Measurements from ENCODE around the gene MCM5.
A peak's percentile ranks its signal among the peaks of the same experiment; 100 is the strongest.

Gene MCM5

DNA sequence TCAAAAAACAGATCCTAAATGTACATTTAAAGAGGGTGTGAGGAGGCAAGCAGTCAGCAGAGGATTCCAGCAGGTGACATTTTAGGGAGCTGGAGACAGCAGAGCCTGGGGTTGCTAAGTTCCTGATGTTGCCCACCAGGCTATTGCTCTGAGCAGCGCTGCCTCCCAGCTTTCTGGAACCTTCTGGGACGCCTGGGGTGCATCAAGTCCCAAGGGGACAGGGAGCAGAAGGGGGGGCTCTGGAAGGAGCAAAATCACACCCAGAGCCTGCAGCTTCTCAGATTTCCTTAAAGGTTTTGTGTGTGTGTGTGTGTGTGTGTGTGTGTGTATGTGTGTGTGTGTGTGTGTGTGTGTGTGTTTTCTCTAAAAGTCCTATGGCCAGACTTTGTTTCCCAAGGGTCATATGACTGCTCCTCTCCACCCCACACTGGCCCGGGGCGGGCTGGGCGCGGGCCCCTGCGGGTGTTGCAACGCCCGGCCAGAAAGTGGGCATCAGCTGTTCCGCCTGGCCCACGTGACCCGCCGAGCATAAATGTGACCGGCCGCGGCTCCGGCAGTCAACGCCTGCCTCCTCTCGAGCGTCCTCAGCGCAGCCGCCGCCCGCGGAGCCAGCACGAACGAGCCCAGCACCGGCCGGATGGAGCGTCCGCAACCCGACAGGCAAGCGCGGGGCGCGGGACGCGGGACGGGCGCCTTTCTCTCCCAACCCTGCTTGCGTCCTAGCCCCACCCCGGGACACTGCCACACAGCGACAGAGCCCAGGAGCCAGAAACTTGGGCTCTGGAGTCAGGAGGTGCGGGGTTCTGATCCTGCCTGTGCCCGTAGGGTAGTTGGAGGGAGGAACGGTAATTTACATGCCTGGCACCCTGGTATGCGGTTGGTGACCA is 19.2 kb upstream of the MCM5 start, which contains the start of gene HMOX1:
TSS of gene HMOX1 (plus strand) at position 560 of the 887 bp plus-strand sequence. CDS start at position 638, 78 bp downstream.
- TF ChIP-seq POLR2A (IDR thresholded peaks at IDR 0.05; ENCODE audit: low read depth, low read length) (peak; percentile 83; the same call in 1 of the 2 replicates), POLR2AphosphoS5 (IDR thresholded peaks at IDR 0.05; ENCODE audit: low read depth, low read length) (peak; percentile 66; the same call in 1 of the 2 replicates), TAF1 (IDR thresholded peaks at IDR 0.05; ENCODE audit: borderline replicate concordance, low read depth, low read length) (peak; percentile 73; the same call in 1 of the 2 replicates)
- peak; percentile 93 for FAIRE-seq
- DNase-seq (ENCODE audit: insufficient read length) = peak; percentile 86

GRCh38 chr22:35381424-35382009 is 18.4 kb upstream of the MCM5 start:
- DNase-seq (ENCODE audit: insufficient read length) (no peak), FAIRE-seq (no peak)
- TF ChIP-seq POLR2A (IDR thresholded peaks at IDR 0.05; ENCODE audit: low read depth, low read length) = no peak
- TF ChIP-seq POLR2AphosphoS5 (IDR thresholded peaks at IDR 0.05; ENCODE audit: low read depth, low read length) = no peak
- TF ChIP-seq TAF1 (IDR thresholded peaks at IDR 0.05; ENCODE audit: borderline replicate concordance, low read depth, low read length) = no peak

GRCh38 chr22:35383679-35384071 is 16.3 kb upstream of the MCM5 start:
- DNase-seq (ENCODE audit: insufficient read length) = no peak
- no peak for TF ChIP-seq POLR2A (IDR thresholded peaks at IDR 0.05; ENCODE audit: low read depth, low read length)
- no peak for TF ChIP-seq TAF1 (IDR thresholded peaks at IDR 0.05; ENCODE audit: borderline replicate concordance, low read depth, low read length)
- TF ChIP-seq POLR2AphosphoS5 (IDR thresholded peaks at IDR 0.05; ENCODE audit: low read depth, low read length) = no peak
- no peak for FAIRE-seq

- FAIRE-seq = peak; percentile 58
- DNase-seq (ENCODE audit: insufficient read length) = no peak
- TF ChIP-seq TAF1 (IDR thresholded peaks at IDR 0.05; ENCODE audit: borderline replicate concordance, low read depth, low read length) (no peak), POLR2AphosphoS5 (IDR thresholded peaks at IDR 0.05; ENCODE audit: low read depth, low read length) (no peak), POLR2A (IDR thresholded peaks at IDR 0.05; ENCODE audit: low read depth, low read length) (no peak)
These were observed 15.4 kb upstream of the MCM5 start for GRCh38 chr22:35384527-35384926.

- FAIRE-seq (no peak), DNase-seq (ENCODE audit: insufficient read length) (no peak)
- TF ChIP-seq POLR2A (IDR thresholded peaks at IDR 0.05; ENCODE audit: low read depth, low read length) = no peak
- TF ChIP-seq TAF1 (IDR thresholded peaks at IDR 0.05; ENCODE audit: borderline replicate concordance, low read depth, low read length) = no peak
- no peak for TF ChIP-seq POLR2AphosphoS5 (IDR thresholded peaks at IDR 0.05; ENCODE audit: low read depth, low read length)
These were observed 14.9 kb upstream of the MCM5 start for GRCh38 chr22:35384975-35385588.

GRCh38 chr22:35386670-35387288 is 13.2 kb upstream of the MCM5 start:
- DNase-seq (ENCODE audit: insufficient read length) (no peak), FAIRE-seq (no peak)
- no peak for TF ChIP-seq POLR2AphosphoS5 (IDR thresholded peaks at IDR 0.05; ENCODE audit: low read depth, low read length)
- TF ChIP-seq POLR2A (IDR thresholded peaks at IDR 0.05; ENCODE audit: low read depth, low read length) = no peak
- no peak for TF ChIP-seq TAF1 (IDR thresholded peaks at IDR 0.05; ENCODE audit: borderline replicate concordance, low read depth, low read length)

GRCh38 chr22:35390933-35391332 is 9.0 kb upstream of the MCM5 start:
- FAIRE-seq (no peak), DNase-seq (ENCODE audit: insufficient read length) (no peak)
- TF ChIP-seq TAF1 (IDR thresholded peaks at IDR 0.05; ENCODE audit: borderline replicate concordance, low read depth, low read length) (no peak), POLR2AphosphoS5 (IDR thresholded peaks at IDR 0.05; ENCODE audit: low read depth, low read length) (no peak), POLR2A (IDR thresholded peaks at IDR 0.05; ENCODE audit: low read depth, low read length) (no peak)

DNA sequence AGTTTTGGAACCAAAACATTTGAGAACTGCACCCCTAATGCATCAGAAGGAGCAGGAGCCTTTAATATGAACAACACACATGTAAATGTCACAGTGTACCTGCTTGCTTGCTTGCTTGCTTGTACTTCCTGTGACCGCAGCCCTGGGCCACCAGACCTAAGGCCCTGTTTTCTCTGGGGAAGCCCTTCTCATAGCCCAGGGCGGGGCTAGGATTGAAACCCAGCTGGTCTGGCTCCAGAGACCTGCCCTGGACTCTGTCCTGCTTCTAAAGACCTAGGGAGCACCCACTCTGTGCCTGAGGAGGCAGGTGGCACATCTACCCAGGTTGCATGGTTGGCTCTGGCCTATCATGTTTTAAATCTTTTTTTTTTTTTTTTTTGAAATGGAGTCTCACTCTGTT is 7.6 kb upstream of the MCM5 start:
- DNase-seq (ENCODE audit: insufficient read length) (no peak), FAIRE-seq (peak; percentile 61)
- TF ChIP-seq TAF1 (IDR thresholded peaks at IDR 0.05; ENCODE audit: borderline replicate concordance, low read depth, low read length) (no peak), POLR2AphosphoS5 (IDR thresholded peaks at IDR 0.05; ENCODE audit: low read depth, low read length) (no peak), POLR2A (IDR thresholded peaks at IDR 0.05; ENCODE audit: low read depth, low read length) (no peak)

GRCh38 chr22:35393116-35394010 is 6.6 kb upstream of the MCM5 start:
- no peak for DNase-seq (ENCODE audit: insufficient read length)
- TF ChIP-seq TAF1 (IDR thresholded peaks at IDR 0.05; ENCODE audit: borderline replicate concordance, low read depth, low read length) = no peak
- TF ChIP-seq POLR2A (IDR thresholded peaks at IDR 0.05; ENCODE audit: low read depth, low read length) = no peak
- no peak for TF ChIP-seq POLR2AphosphoS5 (IDR thresholded peaks at IDR 0.05; ENCODE audit: low read depth, low read length)
- FAIRE-seq = no peak

DNA sequence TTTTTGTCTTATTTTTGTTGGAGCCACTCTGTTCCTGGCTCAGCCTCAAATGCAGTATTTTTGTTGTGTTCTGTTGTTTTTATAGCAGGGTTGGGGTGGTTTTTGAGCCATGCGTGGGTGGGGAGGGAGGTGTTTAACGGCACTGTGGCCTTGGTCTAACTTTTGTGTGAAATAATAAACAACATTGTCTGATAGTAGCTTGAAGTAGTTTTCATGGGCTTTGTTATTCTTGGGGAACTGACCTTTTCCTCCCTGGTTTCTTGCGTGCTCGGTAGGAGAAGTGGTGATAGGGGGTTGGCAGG is 6.0 kb upstream of the MCM5 start:
- FAIRE-seq (no peak), DNase-seq (ENCODE audit: insufficient read length) (no peak)
- TF ChIP-seq TAF1 (IDR thresholded peaks at IDR 0.05; ENCODE audit: borderline replicate concordance, low read depth, low read length) = no peak
- no peak for TF ChIP-seq POLR2A (IDR thresholded peaks at IDR 0.05; ENCODE audit: low read depth, low read length)
- TF ChIP-seq POLR2AphosphoS5 (IDR thresholded peaks at IDR 0.05; ENCODE audit: low read depth, low read length) = no peak
